Measurements from ENCODE around the gene TIMM9. TPM values are rescaled to one million over a fixed set of nuclear protein-coding genes. Genes with fewer than 3 reads are reported as not detected.

Gene TIMM9
- total RNA-seq, 4 donors from 2014 or later, result 9.7 to 158 (median 31.6) TPM

DNA sequence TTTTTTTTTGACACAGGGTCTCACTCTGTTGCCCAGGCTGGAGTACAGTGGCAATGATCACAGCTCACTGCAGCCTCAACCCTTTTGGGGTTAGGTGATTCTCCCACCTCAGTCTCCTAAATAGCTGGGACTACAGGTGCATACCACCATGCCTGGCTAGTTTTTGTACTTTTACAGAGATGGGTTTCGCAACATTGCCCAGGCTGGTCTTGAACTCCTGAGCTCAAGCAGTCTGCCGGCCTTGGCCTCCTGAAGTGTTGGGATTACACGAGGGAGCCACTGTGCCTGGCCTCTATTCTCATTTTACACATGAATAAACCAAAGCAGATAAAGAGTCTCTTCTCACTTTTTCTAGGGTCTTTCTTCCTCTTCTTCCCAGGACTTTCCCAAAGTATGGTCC, 28.4 kb downstream of the TIMM9 start:
- DNase-seq, result no peak
- H3K4me1 ChIP-seq, result peaks cover 0 to 15% (median 4%) of the 10 kb centered on the region in 4 donors
- intact Hi-C loops (cut with DNase I; ENCODE audit: low total_unique reads), result no loop called here
- no peaks in the 10 kb centered on the region for H3K9me3 ChIP-seq
- WGBS, 2 donors (ENCODE audit: low coverage in 1 of 2), result 99% methylated on average over 3 of the region's 3 CpGs; no CpG with 5 or more reads in 1 of the 2 donors
- TF ChIP-seq EP300 (IDR thresholded peaks at IDR 0.05; ENCODE audit: low read depth) (no peak), POLR2AphosphoS5 (IDR thresholded peaks at IDR 0.05) (no peak), POLR2A (IDR thresholded peaks at IDR 0.05) (no peak)
- TF ChIP-seq, protein P1, sequence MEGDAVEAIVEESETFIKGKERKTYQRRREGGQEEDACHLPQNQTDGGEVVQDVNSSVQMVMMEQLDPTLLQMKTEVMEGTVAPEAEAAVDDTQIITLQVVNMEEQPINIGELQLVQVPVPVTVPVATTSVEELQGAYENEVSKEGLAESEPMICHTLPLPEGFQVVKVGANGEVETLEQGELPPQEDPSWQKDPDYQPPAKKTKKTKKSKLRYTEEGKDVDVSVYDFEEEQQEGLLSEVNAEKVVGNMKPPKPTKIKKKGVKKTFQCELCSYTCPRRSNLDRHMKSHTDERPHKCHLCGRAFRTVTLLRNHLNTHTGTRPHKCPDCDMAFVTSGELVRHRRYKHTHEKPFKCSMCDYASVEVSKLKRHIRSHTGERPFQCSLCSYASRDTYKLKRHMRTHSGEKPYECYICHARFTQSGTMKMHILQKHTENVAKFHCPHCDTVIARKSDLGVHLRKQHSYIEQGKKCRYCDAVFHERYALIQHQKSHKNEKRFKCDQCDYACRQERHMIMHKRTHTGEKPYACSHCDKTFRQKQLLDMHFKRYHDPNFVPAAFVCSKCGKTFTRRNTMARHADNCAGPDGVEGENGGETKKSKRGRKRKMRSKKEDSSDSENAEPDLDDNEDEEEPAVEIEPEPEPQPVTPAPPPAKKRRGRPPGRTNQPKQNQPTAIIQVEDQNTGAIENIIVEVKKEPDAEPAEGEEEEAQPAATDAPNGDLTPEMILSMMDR (IDR thresholded peaks at IDR 0.05), result no peak
- no peak overlapping the region for H3K4me3 ChIP-seq
- no peaks in the 10 kb centered on the region for H3K27me3 ChIP-seq
- H3K27ac ChIP-seq, result no peak overlapping the region
- no peaks in the 10 kb centered on the region for H3K36me3 ChIP-seq
- in situ Hi-C loops (cut with MboI; ENCODE audit: low pct_ligation_motif_present in 1 of 4, low pct_unique_long_range_greater_than_20kb in 1 of 4, low sequenced_read_pairs in 3 of 4), result no loop called here

DNA sequence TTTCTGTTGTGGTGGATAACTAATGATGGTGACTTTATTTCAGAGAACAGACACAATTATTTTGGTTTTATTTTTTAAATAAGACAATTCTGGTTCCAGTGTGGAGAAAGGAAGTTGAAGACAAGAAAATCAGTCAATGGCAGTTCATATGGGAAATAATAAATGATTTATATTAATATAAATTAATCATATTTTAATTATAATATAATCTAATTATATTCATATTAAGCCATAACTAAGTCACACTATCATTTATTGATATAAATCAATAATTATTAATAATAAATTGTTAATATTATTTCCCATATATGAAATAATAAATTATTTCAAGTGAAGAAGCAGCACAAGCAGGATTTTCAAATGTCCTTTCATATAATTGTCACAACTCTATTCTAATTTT, 28.8 kb downstream of the TIMM9 start:
- Histone ChIP-seq H3K27me3 (no peaks in the 10 kb centered on the region), H3K4me3 (no peak overlapping the region), H3K4me1 (peaks cover 0 to 15% (median 4%) of the 10 kb centered on the region in 4 donors), H3K27ac (no peak overlapping the region), H3K36me3 (no peaks in the 10 kb centered on the region), H3K9me3 (no peaks in the 10 kb centered on the region)
- TF ChIP-seq, protein P1 (IDR thresholded peaks at IDR 0.05), result no peak
- TF ChIP-seq EP300 (IDR thresholded peaks at IDR 0.05; ENCODE audit: low read depth) (no peak), POLR2AphosphoS5 (IDR thresholded peaks at IDR 0.05) (no peak), POLR2A (IDR thresholded peaks at IDR 0.05) (no peak)
- intact Hi-C loops (cut with DNase I; ENCODE audit: low total_unique reads), result no loop called here
- DNase-seq, result no peak
- in situ Hi-C loops (cut with MboI; ENCODE audit: low pct_ligation_motif_present in 1 of 4, low pct_unique_long_range_greater_than_20kb in 1 of 4, low sequenced_read_pairs in 3 of 4), result no loop called here

DNA sequence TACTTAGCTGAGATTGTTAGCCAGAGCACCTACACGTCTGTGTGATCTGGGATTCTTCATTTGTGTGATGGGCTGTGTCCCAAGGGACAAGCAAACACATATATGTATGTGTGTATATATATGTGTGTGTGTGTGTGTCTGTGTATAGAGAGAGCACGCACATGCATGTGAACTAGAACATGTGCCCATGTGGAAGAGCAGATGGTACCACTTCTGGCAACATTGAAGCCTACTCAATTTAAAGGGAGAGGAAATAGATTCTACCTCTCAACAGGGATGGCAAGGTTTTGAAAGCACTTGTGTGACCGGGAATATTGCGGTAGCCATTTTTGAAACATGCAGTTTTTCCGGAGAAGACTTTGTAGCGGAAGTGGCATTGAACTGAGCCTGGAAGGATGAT, 30.2 kb downstream of the TIMM9 start:
- Histone ChIP-seq H3K9me3 (no peaks in the 10 kb centered on the region), H3K27me3 (no peaks in the 10 kb centered on the region), H3K4me3 (no peak overlapping the region), H3K4me1 (peaks cover 0 to 15% (median 4%) of the 10 kb centered on the region in 4 donors), H3K27ac (no peak overlapping the region), H3K36me3 (no peaks in the 10 kb centered on the region)
- in situ Hi-C loops (cut with MboI; ENCODE audit: low pct_ligation_motif_present in 1 of 4, low pct_unique_long_range_greater_than_20kb in 1 of 4, low sequenced_read_pairs in 3 of 4), result no loop called here
- 84 to 92% methylated on average over 5 to 6 of the region's 6 CpGs for WGBS, 2 donors (ENCODE audit: low coverage in 1 of 2)
- DNase-seq, result no peak
- TF ChIP-seq EP300 (IDR thresholded peaks at IDR 0.05; ENCODE audit: low read depth) (no peak), POLR2A (IDR thresholded peaks at IDR 0.05) (no peak)
- intact Hi-C loops (cut with DNase I; ENCODE audit: low total_unique reads), result no loop called here

DNA sequence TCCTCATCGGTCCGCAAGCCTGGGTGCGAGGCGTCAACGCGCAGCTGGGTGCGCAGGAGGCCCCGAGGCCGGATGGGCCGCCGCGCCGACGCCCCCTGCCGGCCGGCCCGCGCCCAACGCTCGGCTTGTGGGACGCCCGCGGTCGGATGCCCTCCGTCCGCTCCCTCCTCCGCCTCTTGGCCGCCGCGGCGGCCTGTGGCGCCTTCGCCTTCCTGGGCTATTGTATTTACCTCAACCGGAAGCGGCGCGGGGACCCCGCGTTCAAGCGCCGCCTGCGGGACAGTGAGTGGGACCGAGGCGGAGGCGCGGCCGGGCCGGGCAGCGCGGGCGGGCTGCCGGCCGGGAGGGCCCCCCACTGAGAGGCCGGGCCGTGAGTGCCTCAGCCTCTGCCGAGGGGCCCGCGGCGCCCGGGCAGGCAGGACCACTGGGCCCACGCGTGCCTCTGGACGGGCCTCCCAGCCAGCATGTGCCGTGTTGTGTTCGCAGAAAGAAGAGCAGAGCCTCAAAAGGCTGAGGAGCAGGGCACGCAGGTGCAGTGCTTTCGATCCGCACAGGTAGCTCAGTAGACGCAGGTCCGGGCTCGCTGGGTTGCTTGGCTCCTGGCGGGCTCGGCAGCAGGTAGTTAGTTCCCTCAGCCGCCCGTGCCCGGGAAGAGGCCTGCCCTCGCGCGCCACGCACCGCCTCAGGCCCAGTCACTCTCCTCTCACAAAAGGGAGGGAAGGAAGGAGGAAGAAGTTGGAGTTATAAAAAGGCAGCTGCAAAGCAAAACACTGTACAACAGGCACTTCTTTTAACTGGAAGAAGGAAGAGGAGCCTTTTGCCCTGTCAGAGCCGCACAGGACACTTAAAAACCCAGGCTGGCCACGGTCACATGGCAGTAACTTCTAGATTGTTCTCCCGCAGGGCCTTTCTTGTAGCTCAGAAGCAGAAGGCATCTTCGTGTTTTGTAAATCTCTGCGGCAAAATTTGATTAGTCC, 31.2 kb downstream of the TIMM9 start, which contains the start of gene TOMM20L:
TOMM20L (plus strand) TSS at position 119 of the 977 bp plus-strand sequence; CDS start at position 147, 28 bp downstream.
- 19% methylated on average over 40 of the region's 86 CpGs; no CpG with 5 or more reads in 1 of the 2 donors for whole genome bisulfite sequencing, 2 donors (ENCODE audit: low coverage in 1 of 2)
- H3K27ac ChIP-seq, result peak within 1 kb of the TSS; percentile 80 to 88 (median 86)
- peak; percentile 80 for DNase-seq
- TF ChIP-seq POLR2A (IDR thresholded peaks at IDR 0.05) (peak; percentile 47), POLR2AphosphoS5 (IDR thresholded peaks at IDR 0.05) (no peak)
- TF ChIP-seq, protein P1 (IDR thresholded peaks at IDR 0.05), result peak in 4 of 5 experiments; percentile 66 to 89 (median 84)
- H3K9me3 ChIP-seq, result no peaks in the 10 kb centered on the region
- H3K27me3 ChIP-seq, result no peaks in the 10 kb centered on the region
- in situ Hi-C loops (cut with MboI; ENCODE audit: low pct_ligation_motif_present in 1 of 4, low pct_unique_long_range_greater_than_20kb in 1 of 4, low sequenced_read_pairs in 3 of 4) (no loop called here), intact Hi-C loops (cut with DNase I; ENCODE audit: low total_unique reads) (no loop called here)
- peaks cover 0 to 15% (median 4%) of the 10 kb centered on the region in 4 donors for H3K4me1 ChIP-seq
- H3K4me3 ChIP-seq, result peak within 1 kb of the TSS; percentile 30 to 70 (median 59)
- no peaks in the 10 kb centered on the region for H3K36me3 ChIP-seq

Measured in transverse colon (tissue), 4 donors.